Cardiac muscle cell (in vitro differentiated cells and primary cell): Measurements from ENCODE around the gene CASK. TPM values are rescaled to one million over a fixed set of nuclear protein-coding genes. Genes with fewer than 3 reads are reported as not detected.

ENCODE experiments used
- DNase-seq, 2 donors: peaks; one replicate each; pipeline versions ENCODE4 v3.0.0 to v3.0.0-alpha.2; 2010 to 2017; ENCODE audit warnings: low read depth in 1 of 2, low spot score in 1 of 2
- H3K27ac ChIP-seq: fragments of 200-600 bp; sonication (generic); 2 replicates; pipeline ENCODE4 v1.5.1; 2016
- H3K27me3 ChIP-seq: fragments of 200-600 bp; sonication (generic); 2 replicates; pipeline ENCODE4 v1.6.0; 2016; ENCODE audit warnings: control low read depth
- H3K36me3 ChIP-seq: fragments of 200-600 bp; sonication (generic); 2 replicates; pipeline ENCODE4 v1.5.1; 2016; ENCODE audit warnings: control low read depth
- H3K4me1 ChIP-seq: fragments of 200-600 bp; sonication (generic); 2 replicates; pipeline ENCODE4 v1.8.1; 2017; ENCODE audit warnings: low read depth, mild to moderate bottlenecking, mixed run types
- H3K4me3 ChIP-seq: fragments of 200-600 bp; sonication (generic); 2 replicates; pipeline ENCODE4 v1.5.1; 2016; ENCODE audit warnings: mild to moderate bottlenecking
- H3K9me3 ChIP-seq: fragments of 200-600 bp; sonication (generic); 2 replicates; pipeline ENCODE4 v1.5.1; 2017; ENCODE audit warnings: low read depth, mild to moderate bottlenecking, control low read depth
- polyA plus RNA-seq: library from polyadenylated mRNA; unstranded; fragments of >200 nt; fragmentation: Nextera tagmentation; extraction: Ambion mirVana; gene quantifications from 2 replicates; pipeline ENCODE4 v1.2.1, GENCODE V29; 2016
- total RNA-seq: library from RNA; depleted of rRNA; stranded (reverse); fragments of >200 nt; gene quantifications from 2 replicates; pipeline ENCODE4 v1.2.3, GENCODE V29; 2016
- TF ChIP-seq, protein P1 (sequence below): IDR thresholded peaks from 2 replicates; pipeline ENCODE4 v1.5.1; 2012; ENCODE audit warnings: low read depth, mild to moderate bottlenecking, low read length

CASK gene
- total and polyA plus RNA-seq, 2 experiments from 2014 or later, result 40.0 to 44.6 TPM

DNA sequence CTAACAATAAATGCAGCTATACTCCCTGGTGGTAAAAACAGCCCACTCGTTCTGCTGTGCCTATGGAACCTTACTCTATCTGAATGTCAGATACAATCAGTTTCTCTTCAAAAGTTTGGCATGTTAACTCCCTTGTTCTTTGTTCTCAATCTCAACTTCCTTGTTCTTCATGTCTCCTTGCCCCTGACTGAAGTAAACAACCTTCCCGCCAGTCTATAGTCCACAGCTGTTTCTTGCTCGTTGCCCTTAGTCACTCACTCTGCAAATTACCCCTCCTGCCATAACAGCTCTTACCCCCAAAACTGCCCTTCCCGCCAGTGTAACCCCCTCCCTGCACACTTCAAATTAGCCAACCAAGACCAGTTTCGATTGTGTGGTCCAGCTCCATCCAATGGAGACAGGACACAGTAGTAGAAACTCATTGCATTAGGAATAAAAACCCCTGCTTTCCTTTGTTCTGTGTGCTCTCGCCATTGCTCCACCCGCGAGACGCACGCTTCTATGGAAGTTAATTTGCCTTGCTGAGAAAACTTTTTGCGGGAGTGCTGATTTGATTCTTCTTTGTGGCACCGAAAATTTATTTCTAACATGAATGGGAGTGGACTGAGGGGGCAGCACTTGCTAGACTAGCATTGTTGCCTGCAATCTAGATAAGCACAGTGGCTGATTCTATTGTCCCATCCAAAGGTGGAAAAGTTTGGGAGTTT is 206.4 kb downstream of the CASK start:
- DNase-seq, result no peak
- no peak overlapping the region for H3K4me3 ChIP-seq
- H3K27me3 ChIP-seq, result no peaks in the 10 kb centered on the region
- TF ChIP-seq, protein P1, sequence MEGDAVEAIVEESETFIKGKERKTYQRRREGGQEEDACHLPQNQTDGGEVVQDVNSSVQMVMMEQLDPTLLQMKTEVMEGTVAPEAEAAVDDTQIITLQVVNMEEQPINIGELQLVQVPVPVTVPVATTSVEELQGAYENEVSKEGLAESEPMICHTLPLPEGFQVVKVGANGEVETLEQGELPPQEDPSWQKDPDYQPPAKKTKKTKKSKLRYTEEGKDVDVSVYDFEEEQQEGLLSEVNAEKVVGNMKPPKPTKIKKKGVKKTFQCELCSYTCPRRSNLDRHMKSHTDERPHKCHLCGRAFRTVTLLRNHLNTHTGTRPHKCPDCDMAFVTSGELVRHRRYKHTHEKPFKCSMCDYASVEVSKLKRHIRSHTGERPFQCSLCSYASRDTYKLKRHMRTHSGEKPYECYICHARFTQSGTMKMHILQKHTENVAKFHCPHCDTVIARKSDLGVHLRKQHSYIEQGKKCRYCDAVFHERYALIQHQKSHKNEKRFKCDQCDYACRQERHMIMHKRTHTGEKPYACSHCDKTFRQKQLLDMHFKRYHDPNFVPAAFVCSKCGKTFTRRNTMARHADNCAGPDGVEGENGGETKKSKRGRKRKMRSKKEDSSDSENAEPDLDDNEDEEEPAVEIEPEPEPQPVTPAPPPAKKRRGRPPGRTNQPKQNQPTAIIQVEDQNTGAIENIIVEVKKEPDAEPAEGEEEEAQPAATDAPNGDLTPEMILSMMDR, result no peak
- H3K9me3 ChIP-seq, result no peaks in the 10 kb centered on the region
- no peak overlapping the region for H3K27ac ChIP-seq
- H3K36me3 ChIP-seq, result no peaks in the 10 kb centered on the region
- H3K4me1 ChIP-seq, result no peaks in the 10 kb centered on the region

DNA sequence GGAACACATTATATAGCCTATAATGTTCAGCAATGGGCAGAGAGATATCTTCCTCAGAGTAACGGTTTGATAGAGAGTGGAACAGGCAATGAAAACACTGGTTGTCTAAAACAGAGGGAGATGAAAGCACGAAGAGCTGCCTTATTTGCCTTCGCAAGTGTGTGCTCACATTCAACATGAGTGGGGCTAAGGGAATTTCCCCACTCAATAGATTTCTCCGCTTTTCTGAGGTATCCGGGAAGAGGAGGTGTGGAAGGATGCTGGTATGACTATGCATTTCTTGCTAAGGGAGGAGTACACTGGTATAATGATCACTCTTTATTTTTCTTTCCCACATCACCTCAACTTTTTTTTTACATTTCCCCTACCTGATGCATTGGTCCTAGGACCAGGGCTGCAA is 207.1 kb downstream of the CASK start:
- TF ChIP-seq, protein P1, result no peak
- Histone ChIP-seq H3K9me3 (no peaks in the 10 kb centered on the region), H3K27me3 (no peaks in the 10 kb centered on the region), H3K36me3 (no peaks in the 10 kb centered on the region), H3K4me1 (no peaks in the 10 kb centered on the region), H3K4me3 (no peak overlapping the region), H3K27ac (no peak overlapping the region)
- no peak for DNase-seq

DNA sequence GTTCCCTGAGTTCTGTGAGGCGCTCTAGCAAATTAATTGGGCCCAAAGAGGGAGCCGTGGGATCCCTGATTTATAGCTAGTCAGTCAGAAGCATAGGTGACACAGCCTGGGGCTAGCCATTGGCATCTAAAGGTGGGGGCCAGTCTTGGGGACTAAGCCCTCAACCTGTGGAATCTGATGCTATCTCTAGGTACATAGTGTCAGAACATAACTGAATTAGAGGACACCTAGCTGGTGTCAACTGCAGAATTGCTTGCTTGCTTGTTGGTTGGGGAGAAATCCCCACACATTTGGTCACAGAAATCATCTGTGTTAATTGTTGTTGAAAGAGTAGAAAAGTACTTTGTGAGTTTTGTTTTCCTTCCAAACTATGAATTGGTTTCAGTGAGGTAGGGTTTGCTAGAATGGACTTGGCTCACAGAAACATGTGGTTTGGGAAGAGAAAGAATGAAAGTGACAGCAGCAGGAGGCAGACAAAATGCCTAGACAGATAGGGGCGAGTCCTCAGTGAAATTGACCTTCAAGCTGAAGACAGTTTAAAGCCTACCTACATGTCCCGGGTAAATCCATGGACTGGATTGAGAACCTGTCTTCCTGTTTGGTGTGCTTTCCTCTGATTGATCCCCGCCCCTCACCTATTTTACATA is 212.2 kb downstream of the CASK start:
- Histone ChIP-seq H3K4me1 (no peaks in the 10 kb centered on the region), H3K4me3 (no peak overlapping the region), H3K9me3 (no peaks in the 10 kb centered on the region), H3K27ac (no peak overlapping the region), H3K27me3 (no peaks in the 10 kb centered on the region), H3K36me3 (no peaks in the 10 kb centered on the region)
- TF ChIP-seq, protein P1, result no peak
- DNase-seq, result no peak

DNA sequence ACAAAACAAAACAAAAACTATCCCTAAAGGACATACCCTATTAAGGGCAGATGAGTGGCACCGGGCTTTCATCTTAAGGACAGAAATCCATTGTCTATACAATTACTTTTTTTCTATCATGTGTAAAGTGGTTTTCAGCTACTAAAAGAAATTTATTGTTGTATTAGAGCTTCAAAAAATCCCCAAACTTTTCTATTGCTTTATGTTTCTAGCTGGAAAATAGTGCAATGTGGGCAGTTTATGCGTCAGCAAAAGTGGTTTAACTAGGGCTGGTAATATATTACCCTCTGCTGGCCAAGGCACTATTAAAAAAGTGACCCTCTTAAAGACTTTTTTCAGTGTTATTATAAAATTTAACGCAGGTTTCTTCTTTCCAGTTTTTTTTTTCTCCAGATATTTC is 214.9 kb downstream of the CASK start:
- H3K4me1 ChIP-seq, result no peaks in the 10 kb centered on the region
- no peak for DNase-seq

DNA sequence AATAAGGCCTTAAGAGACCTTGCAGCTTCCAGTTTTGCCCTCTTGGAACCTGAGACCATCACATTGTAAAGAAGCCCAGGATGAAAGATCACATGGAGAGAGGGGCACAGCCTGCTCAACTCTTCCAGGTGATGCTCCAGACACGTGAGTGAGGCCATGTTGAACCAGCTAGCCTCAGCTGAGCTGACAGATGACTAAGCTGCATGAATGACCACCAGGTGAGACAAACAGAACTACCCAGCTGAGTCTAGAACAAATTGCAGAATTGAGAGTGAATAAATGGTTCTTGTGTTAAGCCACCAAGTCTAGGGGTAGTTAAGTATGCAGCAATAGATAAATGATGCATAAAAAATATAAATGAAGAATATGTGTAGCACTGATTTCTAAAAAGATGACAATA is 216.1 kb downstream of the CASK start:
- Histone ChIP-seq H3K36me3 (no peaks in the 10 kb centered on the region), H3K27ac (no peak overlapping the region), H3K27me3 (no peaks in the 10 kb centered on the region), H3K4me3 (no peak overlapping the region), H3K9me3 (no peaks in the 10 kb centered on the region), H3K4me1 (no peaks in the 10 kb centered on the region)
- TF ChIP-seq, protein P1, result no peak
- no peak for DNase-seq

More for the DNA sequence above, 214.9 kb downstream of the CASK start:
- H3K27ac ChIP-seq, result no peak overlapping the region
- TF ChIP-seq, protein P1, result no peak
- no peaks in the 10 kb centered on the region for H3K27me3 ChIP-seq
- H3K36me3 ChIP-seq, result no peaks in the 10 kb centered on the region
- no peak overlapping the region for H3K4me3 ChIP-seq
- H3K9me3 ChIP-seq, result no peaks in the 10 kb centered on the region
